GM12865 (cell line): ENCODE results near the gene FXYD6.
"Not testable (repeated sequence)": the region's sequence is repeated elsewhere in the genome, so short reads cannot be mapped to it uniquely, and the experiment has no call there.

Experiments
- DNase-seq: peaks from one replicate; pipeline ENCODE4 v3.0.0; 2010; ENCODE audit warnings: low read depth
- H3K4me3 ChIP-seq: 2 replicates; pipeline ENCODE4 v1.5.1; 2011; ENCODE audit warnings: mild to moderate bottlenecking, low read depth, low read length, control low read depth
- CTCF ChIP-seq: IDR thresholded peaks from 2 replicates; pipeline ENCODE4 v1.5.1; 2011; ENCODE audit warnings: low read length, control low read depth, low read depth, inconsistent platforms; ENCODE audit not compliant: insufficient read depth; ENCODE audit errors: missing control alignments

Gene FXYD6

GRCh38 chr11:117868815-117869561 is 7.5 kb downstream of the FXYD6 start:
- no peak for DNase-seq
- no peak overlapping the region for H3K4me3 ChIP-seq
- no peak for TF ChIP-seq CTCF

- no peak for DNase-seq
- TF ChIP-seq CTCF = no peak
- no peak overlapping the region for H3K4me3 ChIP-seq
Observed at GRCh38 chr11:117868088-117868487, 8.4 kb downstream of the FXYD6 start.

GRCh38 chr11:117866526-117866925 is 9.9 kb downstream of the FXYD6 start:
- no peak overlapping the region for H3K4me3 ChIP-seq
- no peak for TF ChIP-seq CTCF
- no peak for DNase-seq

GRCh38 chr11:117865546-117865945 is 10.9 kb downstream of the FXYD6 start:
- not testable (repeated sequence) for H3K4me3 ChIP-seq, DNase-seq

- TF ChIP-seq CTCF = no peak
- DNase-seq = no peak
- no peak overlapping the region for H3K4me3 ChIP-seq
Observed at GRCh38 chr11:117863383-117863782, 13.1 kb downstream of the FXYD6 start.

GRCh38 chr11:117862753-117863152 is 13.7 kb downstream of the FXYD6 start:
- no peak for TF ChIP-seq CTCF
- H3K4me3 ChIP-seq = no peak overlapping the region
- no peak for DNase-seq

GRCh38 chr11:117862019-117862725 is 14.3 kb downstream of the FXYD6 start:
- TF ChIP-seq CTCF = no peak
- DNase-seq = no peak
- H3K4me3 ChIP-seq = no peak overlapping the region
